ENCODE measurements around the gene DAGLA.

Gene DAGLA

DNA sequence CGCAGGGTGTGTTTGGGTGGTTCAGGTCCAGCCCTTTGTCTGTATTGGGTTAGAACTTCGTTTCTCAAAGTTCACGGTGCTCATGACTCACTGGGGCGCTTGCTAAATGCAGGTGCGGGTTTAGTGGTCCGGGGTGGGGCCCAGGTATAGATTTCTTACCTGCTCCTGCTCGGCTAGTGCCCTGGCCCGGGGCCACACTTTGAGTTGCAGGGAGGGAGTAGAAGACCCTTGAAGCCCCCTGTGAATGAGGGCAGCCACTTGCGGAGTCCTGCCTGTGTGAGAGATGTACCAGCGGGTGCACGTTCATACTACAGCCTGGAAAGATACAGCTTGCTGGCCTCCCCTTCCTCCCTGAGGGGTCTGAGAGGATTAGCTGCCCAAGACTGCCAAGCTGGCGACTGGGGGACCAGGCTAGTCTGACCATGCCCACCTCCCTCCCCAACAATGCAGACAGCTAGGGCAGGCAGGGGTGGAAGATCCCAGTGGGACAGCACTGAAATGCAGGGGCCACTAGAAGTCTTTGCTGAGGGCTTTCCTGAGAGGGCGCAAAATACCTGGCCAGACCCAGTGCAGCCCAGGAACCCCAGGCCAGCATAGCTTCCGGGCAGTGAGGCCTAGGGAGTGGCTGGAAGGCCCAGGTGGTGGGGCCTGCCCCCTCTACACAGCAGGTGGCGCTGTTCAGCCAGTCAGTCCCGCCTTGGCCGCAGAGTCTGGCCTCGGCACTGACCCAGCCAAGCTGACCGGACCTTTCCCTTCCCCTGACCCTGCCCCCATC lies 67.2 kb downstream of the DAGLA start:
- no peak for DNase-seq (ENCODE audit: low read depth)

DNA sequence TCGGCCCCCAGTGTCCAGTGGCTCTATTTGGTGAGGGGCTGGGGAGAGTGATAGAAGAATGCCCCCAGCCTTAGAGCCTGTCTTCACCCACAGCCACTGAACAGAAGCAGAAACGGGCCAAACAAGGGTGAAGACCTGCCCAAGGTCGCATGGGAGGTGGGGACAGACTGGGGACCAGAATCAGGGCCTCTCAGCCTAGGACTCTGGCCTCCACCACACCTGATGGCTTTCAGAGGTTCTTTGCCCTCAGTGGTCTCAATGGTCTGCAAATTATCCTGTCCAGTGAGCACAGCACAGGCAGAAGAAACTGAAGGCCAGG lies 67.7 kb downstream of the DAGLA start:
- no peak for DNase-seq (ENCODE audit: low read depth)

DNA sequence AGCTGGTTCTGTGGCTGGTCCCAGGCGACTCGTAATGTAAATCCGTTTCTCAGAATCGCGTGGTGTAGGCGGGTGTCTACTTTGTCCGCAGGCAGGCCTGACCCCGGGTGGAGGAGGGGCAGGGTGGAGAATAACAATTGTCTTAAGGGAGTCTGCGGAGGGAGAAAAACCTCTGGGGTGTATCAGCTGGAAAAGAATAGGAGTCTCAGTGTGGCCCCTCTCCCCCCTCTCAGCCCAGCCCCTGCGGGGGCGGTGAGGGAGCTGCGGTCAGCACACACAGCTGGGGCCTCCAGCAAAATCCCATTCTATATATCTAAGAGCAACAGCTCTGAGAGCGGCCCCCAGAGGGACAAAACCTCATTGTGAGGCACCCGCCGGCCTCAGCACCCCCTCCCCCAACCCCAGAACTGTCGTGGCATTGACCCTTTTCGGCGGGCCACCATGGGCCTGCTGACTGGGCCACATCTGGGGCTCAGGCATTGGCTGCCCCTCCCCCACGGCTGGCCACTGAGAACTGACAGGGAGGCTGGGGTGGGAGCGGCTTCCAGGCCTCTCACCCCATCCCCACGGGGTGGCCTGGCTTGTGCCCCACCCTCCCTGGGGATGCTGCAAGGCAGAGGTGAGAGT lies 69.5 kb downstream of the DAGLA start:
- DNase-seq (ENCODE audit: low read depth), result no peak

DNA sequence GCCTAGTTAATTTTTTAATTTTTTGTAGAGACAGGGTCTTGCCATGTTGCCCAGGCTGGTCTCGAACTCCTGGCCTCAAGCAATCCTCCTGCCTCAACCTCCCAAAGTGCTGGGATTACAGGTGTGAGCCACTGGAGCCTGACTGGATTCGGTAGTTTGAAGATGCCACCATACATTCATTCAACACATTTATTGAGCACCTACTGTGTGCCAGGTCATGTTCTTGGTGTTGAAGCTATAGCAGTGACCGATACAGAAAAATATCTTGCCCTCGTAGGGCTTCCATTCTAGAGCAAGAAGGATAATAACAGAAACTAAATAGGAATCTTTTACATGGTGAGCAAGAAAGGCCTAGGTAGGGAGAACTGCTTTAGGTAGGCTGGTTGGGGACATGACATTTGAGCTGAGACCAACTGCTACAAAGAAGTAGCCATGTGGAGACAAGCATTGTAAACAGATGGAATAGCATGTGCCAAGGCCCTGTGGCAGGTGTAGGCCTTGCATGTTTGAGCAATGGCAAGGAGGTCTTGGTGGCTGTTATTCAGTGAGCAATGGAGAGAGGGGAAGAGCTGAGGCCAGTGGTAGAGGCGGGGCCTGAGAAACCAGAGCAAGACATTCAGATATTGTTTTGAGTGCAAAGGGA lies 70.6 kb downstream of the DAGLA start:
- DNase-seq (ENCODE audit: low read depth), result no peak

DNA sequence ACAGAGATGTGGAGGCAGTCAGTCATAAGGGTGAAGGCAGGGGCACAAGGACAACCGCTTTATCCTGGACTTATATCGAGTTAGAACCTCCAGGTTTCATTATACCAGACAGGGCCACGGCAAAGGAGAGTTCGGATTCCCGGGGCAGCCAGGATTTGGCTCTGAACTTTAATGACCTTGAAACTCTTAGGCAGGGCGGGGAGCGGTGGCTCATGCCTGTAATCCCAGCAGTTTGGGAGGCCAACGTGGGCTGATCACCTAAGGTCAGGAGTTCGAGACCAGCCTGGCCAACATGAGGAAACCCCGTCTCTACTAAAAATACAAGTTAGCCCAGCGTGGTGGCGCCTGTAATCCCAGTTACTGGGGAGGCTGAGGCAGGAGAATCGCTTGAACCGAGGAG lies 71.2 kb downstream of the DAGLA start:
- DNase-seq (ENCODE audit: low read depth), result no peak

DNA sequence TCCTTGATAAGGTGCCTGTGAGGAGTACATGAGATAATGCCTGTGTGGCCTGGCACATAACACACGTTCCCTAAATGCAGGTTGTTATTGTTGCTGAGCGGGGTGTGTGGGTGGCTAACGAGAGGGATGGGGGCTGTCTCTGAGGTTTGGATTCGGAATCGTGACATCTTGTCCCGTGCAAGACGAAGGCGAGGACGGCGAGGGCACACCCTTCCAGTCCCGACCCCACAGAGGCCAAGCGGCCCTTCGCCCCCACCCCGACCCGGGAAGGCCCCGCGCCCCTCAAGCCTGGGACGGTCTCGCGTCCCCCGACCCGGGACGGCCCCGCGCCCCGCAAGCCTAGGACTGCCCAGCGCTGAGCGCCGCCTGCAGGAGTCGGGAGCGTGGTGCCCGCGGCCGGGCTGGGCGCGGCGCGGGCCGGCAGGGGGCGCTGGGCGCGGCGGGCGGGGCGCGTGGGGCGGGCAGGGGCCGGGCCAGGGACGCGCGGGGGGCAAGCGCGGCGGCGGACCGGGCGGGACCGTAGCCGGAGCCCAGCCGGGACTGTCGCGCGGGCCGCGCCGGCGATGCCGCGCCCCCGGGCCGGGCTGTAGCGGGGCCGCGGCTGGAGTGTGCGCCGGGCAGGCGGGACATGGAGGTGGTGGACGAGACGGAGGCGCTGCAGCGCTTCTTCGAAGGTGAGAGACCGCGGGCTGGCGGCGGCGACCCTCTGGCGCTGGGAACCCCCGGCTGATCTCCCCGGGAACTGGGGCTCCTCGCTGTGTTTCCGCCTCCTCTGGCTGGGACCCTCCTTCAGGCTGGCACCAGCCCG lies 72.1 kb downstream of the DAGLA start, which contains the start of gene MYRF:
TSS of gene MYRF (plus strand) at position 520 of the 808 bp plus-strand sequence. CDS start at position 629, 109 bp downstream.
- DNase-seq (ENCODE audit: low read depth), result no peak

DNA sequence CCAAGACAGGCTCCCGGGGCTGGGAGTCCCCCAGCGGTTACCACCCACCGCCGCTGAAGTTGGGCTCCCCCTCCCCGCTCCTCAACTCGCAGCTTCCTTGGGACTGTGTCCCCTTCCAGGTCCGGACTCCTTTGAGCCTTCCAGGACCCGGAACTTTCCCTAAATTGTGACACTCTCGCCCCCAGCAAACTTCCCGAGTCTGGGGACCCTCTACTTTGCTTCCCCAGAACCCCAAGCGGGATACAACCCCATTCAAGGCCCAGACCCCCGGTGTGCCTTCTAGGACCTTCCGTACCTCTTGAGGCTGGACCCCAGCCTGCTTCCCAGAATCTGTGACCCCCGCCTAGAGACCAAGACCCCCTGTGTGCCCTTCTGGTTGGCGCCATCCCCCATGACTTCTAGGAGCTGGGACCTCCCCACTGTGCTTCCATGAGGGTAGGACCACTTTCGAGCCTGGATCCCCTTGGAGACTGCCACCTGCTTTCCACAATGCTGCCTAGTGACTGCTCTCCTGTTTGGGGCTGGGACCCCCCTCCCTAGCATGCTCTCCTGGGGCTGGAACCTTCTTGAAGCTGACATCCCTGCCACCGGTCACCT lies 72.8 kb downstream of the DAGLA start:
- DNase-seq (ENCODE audit: low read depth), result no peak

DNA sequence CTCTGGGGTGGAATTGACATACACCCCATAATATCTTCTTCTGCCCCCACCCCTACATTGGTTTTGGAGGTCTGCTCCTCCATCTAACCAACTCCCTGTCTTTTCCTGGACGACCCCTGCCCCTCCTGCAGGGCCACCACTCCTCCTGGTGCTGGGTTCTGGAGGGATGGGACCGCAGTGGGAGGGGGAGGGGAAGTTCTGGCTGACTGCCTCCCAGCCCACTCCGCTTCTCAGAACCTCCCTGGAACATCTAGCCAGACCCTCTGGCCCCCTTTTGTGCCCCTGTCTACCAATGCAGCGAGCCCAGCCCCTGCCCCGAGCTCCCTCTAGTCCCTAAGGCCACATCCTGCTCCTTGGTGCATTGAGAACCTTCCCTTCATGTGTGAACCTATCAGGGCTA lies 73.5 kb downstream of the DAGLA start:
- no peak for DNase-seq (ENCODE audit: low read depth)

DNA sequence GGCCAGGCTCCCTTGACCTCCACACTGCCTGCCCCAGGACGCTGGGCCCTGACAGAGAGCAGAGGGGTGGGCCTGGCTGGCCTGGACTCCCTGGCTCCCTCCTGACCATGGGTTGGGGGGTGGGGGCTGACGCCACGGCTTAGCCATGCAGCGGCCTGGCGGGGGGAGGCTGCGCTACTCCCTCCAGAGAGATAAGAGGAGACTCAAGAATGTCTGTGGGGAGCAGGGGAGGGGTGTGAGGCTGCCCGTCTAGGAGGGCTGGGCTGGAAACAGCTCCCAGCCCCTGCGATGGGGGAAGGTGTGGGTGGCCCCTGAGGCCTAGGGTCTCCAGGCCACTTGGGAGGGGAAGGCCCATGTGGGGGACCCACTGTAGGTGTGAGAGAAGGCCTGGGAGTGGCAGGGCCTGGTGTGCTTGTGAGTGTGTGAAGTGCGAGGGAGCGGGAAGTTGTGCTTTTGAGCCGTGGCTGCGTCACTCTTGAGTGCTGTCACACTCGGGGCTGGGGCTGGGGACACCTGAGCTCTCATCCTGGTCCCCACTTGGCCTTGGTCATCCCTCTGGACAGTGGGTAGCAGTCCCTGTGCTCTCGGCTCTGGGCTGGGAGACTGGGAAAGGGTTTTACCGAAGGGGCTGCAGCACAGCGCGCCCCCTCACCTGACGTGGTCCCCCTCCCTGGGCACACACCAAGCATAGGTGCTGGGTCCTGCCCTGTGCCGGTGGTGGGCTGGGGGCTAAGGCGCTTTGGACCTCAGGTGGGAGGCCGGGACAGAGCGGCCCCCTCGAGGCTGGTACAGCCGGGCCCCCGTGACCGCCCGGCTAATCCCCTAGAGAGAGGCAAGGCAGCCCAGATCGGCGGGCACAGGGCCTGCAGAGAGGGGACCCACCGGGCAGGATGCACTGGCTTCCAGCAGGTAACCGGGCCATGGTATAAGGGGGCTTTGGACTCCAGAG lies 74.6 kb downstream of the DAGLA start:
- DNase-seq (ENCODE audit: low read depth), result no peak

DNA sequence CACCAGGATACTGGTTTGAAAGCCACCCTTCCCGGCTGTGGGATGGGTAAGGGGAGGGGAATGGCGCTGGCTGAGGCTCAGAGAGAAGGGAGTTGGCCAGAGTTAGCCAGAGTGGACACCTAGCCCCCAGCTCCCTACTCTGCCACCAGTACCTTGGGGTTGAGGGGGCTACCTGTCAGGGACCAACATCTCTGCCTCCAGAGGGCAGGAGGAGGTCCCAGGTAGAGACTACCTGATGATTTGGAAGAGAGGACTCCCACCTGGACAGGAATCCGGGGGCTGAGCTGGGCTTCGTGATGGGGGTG lies 75.9 kb downstream of the DAGLA start:
- DNase-seq (ENCODE audit: low read depth), result no peak

DNA sequence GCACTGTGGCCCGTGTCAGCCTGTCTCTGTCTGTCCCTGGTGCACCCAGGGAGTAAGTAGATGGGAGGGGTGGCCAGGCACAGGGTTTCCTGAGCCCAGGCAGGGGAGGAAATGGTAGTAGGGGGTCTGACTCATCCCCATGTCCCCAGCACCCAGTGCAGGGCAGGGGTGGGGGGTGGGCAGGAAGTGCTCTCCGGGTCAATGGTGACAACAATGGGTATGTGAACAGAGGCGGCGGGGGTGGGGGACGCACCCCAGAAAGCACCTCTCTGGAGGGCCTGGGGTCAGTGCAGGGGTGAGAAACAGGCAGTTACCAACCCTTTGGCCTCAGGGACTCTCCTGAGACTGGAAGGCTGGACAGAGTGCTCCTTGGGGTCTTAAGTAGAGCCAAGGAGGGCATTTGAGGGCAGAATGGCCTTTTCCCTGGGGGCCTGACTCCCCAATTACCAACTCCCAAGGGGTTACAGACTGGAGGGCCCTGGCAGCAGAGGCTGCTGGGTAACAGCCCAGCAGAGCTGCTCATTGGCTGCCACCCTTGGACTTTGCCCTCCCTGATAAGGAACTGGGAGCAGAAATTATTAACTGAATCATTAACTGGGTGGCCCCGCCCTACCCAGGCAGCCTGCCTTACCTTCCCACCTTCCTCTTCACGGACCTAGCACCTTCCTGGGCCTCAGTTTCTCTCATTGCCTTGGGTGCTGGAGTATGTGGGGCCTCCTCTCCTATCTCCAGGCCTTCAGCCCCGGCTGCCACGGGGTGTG lies 76.4 kb downstream of the DAGLA start:
- no peak for DNase-seq (ENCODE audit: low read depth)

DNA sequence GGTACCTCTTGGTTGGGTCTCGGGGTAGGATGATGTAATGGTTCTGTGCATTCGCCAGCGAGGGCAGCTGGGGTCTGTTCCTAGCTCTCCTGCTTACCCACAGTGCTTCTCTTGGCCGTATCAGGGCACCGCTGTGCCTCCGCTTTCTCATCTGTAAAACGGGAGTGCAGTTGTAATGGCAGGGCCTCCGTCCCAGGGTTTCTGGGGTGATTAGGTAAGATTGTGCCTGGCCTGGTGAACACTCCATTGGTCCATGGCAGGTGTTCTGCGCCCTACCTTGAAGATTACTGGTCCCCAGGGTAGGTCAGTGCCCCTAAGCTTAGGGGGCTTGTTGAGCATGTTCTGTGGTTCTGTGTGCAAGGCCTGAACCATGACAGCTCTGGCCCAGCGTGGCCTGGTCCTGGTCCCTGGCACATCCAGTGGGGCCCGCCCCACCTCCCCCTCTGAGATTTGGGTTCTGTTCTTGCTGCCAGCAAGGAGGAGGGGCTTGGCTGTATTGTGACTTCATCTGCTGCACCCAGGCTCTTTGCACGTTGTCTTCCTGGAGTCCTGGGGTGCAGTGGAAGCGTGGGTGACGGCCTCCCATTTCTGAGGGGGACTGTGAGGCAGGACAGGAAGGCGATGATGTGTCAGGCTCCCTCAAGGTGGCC lies 77.1 kb downstream of the DAGLA start:
- no peak for DNase-seq (ENCODE audit: low read depth)

DNA sequence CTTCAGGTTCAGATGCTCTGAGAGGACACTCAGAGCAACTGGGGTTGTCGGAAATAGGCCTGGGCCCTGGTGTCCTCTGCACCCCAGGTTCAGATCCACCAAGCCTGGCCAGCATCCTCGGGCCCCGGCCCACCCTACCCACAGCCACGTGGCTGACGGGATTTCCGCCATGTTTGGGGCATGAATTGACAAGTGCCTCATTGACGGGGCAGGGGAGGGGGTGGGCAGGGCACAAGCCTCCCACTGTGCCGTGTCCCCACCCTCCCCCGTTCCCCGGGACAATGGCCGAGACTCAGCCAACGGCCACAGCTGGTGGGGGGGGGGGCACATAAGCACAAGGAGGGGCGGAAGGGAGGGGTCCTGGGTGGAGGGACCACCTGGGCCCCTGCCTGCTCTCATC lies 80.8 kb downstream of the DAGLA start:
- no peak for DNase-seq (ENCODE audit: low read depth)

DNA sequence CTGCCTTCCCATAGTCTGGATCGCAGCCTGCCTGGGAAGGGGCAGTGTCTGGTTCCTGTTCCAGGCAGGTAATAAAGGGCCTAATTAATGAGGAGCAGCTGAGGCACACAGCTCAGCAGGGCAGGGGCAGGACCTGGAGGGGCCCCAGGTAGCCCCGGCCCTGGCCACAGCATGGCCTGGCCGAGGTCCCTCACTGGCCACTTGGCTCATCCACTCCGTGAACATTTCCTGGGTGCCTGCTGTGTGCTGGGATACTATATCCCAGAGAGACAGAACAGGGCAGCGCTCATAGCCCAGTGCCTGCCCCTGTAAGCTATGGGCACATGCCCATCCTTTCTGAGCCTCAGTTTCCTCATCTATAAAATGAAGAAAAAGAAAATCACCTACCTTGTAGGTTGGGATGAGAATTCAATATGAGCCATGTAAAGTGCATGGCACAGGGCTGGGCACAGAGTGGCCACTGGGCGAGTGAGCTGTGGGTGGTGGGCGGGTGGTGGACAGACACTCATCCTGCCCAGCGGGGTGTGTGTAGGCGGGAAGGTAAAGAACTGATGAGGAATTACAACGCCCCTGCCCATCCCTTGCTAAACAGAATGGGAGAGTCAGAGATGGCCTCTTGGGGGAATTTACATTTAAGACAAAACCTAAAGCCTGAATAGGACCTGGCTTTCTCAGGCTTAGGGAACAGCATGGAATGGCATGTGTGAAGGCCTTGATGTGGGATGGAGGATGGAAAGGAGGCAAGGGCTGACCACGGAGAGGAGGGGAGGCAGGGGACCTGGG lies 81.4 kb downstream of the DAGLA start:
- DNase-seq (ENCODE audit: low read depth), result no peak

DNA sequence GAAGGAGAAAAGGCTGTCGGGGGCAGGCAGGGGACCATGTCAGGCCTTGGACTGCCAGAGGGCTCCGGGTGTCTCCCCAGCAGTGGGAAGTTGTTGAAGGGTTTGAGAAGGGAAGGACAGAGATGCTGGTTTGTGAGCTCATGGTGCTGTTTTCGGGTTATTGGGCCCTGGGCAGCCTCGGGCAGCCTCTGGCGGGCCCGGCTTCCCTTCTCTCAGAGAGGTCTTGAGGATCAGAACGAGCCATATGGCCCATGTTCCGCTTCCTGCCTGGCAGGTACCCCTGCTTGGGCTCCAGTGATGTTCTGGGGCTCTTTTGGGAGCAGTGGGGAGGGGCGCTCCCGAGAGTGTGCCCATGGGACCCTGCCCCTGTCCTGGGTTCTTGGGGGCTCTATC lies 82.0 kb downstream of the DAGLA start:
- no peak for DNase-seq (ENCODE audit: low read depth)

DNA sequence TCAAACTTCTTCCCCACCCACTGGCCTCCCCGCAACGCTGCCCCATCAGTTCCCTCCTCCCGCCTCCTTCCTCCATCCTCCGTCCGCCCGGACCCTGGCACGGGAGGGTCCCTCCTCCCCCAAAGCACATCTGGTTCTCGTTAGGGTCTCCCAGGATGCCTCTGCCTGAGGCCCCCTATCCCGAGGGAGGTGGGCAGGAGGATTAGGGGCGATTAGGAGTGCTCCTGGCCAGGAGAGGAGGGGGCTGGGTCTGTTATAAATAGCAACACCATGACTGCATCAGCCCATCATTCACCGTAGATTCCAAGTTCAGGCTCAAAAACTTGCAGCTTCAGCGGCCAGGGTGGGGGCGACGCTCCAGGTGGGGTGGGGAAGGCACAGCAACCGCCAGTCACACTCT lies 82.6 kb downstream of the DAGLA start:
- DNase-seq (ENCODE audit: low read depth), result no peak

DNA sequence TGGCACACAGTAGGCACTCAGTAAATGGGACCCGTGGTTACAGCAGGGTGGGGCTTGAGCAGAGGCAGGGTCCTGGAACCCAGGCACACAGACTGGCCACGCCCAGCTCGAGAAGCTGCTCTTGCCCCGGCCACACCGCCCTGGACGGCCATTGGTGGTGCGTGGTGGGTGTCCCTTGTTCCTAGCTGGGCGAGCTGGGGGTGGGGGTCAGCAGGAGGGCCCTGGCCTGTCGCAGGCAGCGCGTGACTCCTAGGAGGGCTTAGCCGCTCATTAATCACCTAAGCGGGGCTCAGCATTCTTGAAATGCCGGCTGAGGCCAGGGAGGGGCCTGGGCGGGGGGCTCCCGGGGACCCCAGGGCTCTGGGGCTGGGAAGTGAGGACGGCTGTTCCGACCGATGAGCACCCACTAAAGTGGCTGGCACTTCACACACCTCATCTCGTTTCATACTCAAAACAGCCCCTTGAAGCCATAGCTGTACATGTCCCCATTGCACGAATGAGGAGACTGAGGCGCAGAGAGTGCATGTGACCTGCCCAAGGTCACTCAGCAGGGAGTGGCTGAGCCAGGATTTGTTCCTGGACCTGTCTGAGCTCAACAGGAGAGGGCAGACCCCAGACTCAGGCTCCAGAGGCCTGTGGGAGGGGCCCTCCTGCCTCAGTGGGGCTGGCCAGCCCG lies 83.9 kb downstream of the DAGLA start:
- DNase-seq (ENCODE audit: low read depth), result no peak

DNA sequence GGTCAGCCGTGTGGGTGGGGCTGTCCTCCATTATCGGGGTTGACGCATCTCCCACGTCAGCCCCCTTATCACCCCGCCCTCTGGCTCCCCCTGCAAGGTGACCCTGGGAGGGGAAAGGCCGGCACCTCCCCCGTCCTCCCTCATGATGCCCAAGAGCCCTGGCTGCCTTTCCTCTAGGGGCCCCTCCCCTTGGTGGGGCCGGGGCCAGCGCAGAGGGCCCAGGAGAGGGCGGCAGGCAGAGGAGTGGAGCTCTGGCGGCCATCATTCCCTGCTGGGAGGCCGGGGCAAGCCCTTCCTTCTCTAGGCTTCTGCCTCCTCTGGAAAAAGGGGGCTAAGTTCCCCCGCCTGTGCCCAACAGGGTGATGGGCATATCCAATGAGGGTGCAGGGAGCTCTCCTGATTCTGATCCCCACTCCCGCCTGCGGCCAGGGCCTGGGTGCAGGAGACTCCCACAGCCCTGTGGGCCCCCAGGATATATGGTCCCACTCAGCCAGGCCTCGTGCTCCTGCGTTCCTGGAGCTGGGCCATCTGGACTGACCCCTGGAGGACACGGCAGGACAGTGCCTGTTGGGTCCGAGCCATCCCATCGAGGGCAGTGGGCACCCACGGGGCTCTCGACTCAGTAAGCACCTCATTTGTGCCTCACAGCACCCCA lies 84.5 kb downstream of the DAGLA start:
- DNase-seq (ENCODE audit: low read depth), result no peak
